ENCODE data around the gene BMP2K. TPM values are rescaled to one million over a fixed set of nuclear protein-coding genes. Genes with fewer than 3 reads are reported as not detected.
"Not testable (repeated sequence)": the region's sequence is repeated elsewhere in the genome, so short reads cannot be mapped to it uniquely, and the experiment has no call there.

The BMP2K gene
- total RNA-seq, 2 experiments from 2014 or later, result 10.3 to 12.4 TPM

DNA sequence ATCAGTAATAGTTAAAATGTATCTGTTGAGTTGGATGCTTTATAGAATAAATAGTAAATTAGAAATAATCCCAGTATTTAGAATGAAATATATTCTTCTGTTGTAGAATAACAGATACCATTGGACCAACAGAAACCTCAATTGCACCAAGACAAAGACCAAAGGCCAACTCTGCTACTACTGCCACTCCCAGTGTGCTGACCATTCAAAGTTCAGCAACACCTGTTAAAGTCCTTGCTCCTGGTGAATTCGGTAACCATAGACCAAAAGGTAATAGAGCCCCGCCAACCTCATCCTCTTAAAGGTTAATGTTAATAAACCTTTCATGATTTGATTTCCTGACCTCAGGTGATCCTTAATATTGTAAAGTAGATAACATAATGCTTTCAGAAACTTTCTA is 89.3 kb downstream of the BMP2K start:
- POLR2A ChIA-PET, result no interaction called here
- no peak overlapping the region for H3K27ac Mint-ChIP-seq

DNA sequence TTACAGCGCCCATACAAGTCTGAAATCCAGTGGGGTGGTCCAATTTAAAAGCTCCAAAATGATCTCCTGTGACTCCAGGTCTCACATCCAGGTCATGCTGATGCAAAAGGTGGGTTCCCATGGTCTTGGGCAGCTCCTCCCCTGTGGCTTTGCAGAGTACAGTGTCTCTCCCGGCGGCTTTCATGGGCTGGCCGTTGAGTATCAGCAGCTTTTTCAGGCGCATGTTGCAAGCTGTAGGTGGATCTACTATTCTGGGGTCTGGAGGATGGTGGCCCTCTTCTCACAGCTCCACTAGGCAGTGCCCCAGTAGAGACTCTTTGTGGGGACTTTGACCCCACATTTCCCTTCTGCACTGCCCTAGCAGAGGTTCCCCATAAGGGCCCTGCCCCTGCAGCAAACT is 92.6 kb downstream of the BMP2K start:
- ATAC-seq; H3K4me1 Mint-ChIP-seq (ENCODE audit: low read depth); H3K27ac Mint-ChIP-seq; H3K27me3 Mint-ChIP-seq; H3K9me3 Mint-ChIP-seq; DNase-seq; H3K4me3 Mint-ChIP-seq; CTCF ChIA-PET; POLR2A ChIA-PET: not testable (repeated sequence)
- intact Hi-C loops (cut with micrococcal nuclease), result loop anchor here (10.0 kb wide), 1 partner anchor 94 kb away; the partner anchor contains the start of gene BMP2K
- peaks cover 16% of the 10 kb centered on the region for H3K36me3 Mint-ChIP-seq (ENCODE audit: low read depth)

More for the DNA sequence above, 89.3 kb downstream of the BMP2K start:
- DNase-seq, result no peak
- CTCF ChIA-PET, result interaction anchor here (0.6 to 1.4 kb wide), 3 partner anchors 11 to 206 kb away, joined by 3 to 4 read pairs (median 3); no protein-coding TSS in a partner anchor
- intact Hi-C loops (cut with micrococcal nuclease), result loop anchor here (10.0 kb wide), 1 partner anchor 91 kb away; the partner anchor contains the start of gene BMP2K
- no peaks in the 10 kb centered on the region for H3K9me3 Mint-ChIP-seq
- H3K4me3 Mint-ChIP-seq, result no peak overlapping the region
- peaks cover 8% of the 10 kb centered on the region for H3K4me1 Mint-ChIP-seq (ENCODE audit: low read depth)
- TF ChIP-seq, protein P1, sequence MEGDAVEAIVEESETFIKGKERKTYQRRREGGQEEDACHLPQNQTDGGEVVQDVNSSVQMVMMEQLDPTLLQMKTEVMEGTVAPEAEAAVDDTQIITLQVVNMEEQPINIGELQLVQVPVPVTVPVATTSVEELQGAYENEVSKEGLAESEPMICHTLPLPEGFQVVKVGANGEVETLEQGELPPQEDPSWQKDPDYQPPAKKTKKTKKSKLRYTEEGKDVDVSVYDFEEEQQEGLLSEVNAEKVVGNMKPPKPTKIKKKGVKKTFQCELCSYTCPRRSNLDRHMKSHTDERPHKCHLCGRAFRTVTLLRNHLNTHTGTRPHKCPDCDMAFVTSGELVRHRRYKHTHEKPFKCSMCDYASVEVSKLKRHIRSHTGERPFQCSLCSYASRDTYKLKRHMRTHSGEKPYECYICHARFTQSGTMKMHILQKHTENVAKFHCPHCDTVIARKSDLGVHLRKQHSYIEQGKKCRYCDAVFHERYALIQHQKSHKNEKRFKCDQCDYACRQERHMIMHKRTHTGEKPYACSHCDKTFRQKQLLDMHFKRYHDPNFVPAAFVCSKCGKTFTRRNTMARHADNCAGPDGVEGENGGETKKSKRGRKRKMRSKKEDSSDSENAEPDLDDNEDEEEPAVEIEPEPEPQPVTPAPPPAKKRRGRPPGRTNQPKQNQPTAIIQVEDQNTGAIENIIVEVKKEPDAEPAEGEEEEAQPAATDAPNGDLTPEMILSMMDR (IDR thresholded peaks at IDR 0.05), result no peak
- ATAC-seq, result no peak
- H3K27me3 Mint-ChIP-seq, result no peaks in the 10 kb centered on the region
- H3K36me3 Mint-ChIP-seq (ENCODE audit: low read depth), result peaks cover 5% of the 10 kb centered on the region

DNA sequence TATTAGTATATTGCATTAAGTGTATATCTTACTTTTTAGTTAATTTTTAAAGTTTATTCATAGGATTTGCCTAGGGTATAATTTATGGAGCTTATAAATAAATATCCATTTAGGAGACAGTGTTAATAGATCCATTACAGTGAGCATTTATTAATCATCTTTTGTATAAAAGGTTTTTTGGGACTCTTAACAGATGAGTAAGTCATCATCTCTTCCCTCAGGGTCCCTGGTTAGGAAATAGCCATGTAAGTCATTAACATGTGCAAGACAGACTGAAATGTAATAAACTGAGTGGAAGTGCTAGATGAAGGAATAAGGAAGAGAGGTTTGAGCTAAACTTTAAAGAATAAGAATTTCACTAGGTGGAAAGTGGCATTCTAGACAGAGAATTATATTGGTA is 93.9 kb downstream of the BMP2K start:
- intact Hi-C loops (cut with micrococcal nuclease), result no loop called here
- no peaks in the 10 kb centered on the region for H3K27me3 Mint-ChIP-seq
- ATAC-seq (no peak), DNase-seq (no peak)
- peaks cover 17% of the 10 kb centered on the region for H3K36me3 Mint-ChIP-seq (ENCODE audit: low read depth)
- no peak overlapping the region for H3K4me3 Mint-ChIP-seq
- CTCF ChIA-PET, result interaction anchor here (0.8 kb wide), 1 partner anchor 277 kb away, joined by 3 read pairs; no protein-coding TSS in a partner anchor
- no peaks in the 10 kb centered on the region for H3K4me1 Mint-ChIP-seq (ENCODE audit: low read depth)
- TF ChIP-seq, protein P1 (IDR thresholded peaks at IDR 0.05), result no peak
- H3K9me3 Mint-ChIP-seq, result no peaks in the 10 kb centered on the region
- POLR2A ChIA-PET, result no interaction called here
- no peak overlapping the region for H3K27ac Mint-ChIP-seq

DNA sequence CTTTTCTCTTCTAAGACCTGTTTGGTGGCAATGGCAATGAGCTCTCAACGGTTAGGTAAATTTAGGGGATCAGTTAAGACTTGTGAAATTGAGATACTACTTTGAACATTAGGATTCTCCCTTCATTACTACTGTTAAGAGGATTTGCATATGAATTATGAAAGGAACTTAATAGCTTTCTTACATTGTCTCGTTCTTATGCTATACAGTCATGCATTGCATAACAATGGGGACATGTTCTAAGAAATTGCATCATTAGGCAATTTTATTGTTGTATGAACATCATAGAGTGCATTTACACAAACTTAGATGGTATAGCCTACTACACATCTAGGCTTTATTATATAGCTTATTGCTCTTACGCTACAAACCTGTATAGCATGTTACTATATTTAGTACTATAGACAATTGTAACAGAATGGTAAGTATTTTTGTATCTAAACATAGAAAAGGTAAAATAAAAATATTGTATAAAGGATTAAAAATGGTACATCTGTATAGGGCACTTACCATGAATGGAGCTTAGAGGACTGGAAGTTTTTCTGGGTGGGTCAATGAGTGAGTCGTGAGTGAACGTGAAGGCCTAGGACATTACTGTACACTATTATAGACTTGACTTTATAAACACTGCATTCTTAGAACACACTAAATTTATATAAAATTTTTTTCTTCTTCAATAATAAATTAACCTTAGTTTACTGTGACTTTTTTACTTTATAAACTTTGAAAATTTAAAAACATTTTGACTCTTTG is 100.6 kb downstream of the BMP2K start:
- DNase-seq (no peak), ATAC-seq (no peak)
- Mint-ChIP-seq H3K9me3 (no peaks in the 10 kb centered on the region), H3K4me3 (no peak overlapping the region), H3K36me3 (ENCODE audit: low read depth) (peaks cover 13% of the 10 kb centered on the region), H3K4me1 (ENCODE audit: low read depth) (no peaks in the 10 kb centered on the region), H3K27me3 (no peaks in the 10 kb centered on the region), H3K27ac (no peak overlapping the region)
- intact Hi-C loops (cut with micrococcal nuclease), result no loop called here
- TF ChIP-seq, protein P1 (IDR thresholded peaks at IDR 0.05), result no peak
- ChIA-PET POLR2A (no interaction called here), CTCF (interaction anchor here (1.2 kb wide), 1 partner anchor 14 kb away, joined by 3 read pairs; no protein-coding TSS in a partner anchor)

DNA sequence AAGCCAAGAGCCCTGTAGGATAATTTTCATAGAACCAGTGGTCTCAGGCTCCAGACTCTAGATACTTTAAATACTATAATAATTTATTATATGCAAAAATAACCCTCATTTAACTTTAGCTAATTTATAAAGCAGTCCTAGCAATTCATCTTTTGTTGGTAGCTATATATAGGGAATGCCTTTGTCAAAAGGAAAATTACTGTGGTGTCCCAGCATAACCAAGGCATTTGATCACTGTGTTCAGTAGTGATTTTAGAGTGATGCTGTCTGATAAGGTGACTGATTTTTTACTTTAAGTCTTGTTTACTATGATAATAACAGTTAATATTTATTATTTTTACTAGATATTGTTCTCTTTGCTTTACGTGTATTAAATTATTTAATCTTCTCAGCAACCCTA is 101.9 kb downstream of the BMP2K start:
- CTCF ChIA-PET, result no interaction called here
- TF ChIP-seq, protein P1 (IDR thresholded peaks at IDR 0.05), result no peak
- POLR2A ChIA-PET, result no interaction called here
- intact Hi-C loops (cut with micrococcal nuclease), result no loop called here
- Mint-ChIP-seq H3K27ac (no peak overlapping the region), H3K4me3 (no peak overlapping the region), H3K9me3 (no peaks in the 10 kb centered on the region), H3K27me3 (no peaks in the 10 kb centered on the region), H3K4me1 (ENCODE audit: low read depth) (no peaks in the 10 kb centered on the region), H3K36me3 (ENCODE audit: low read depth) (peaks cover 6% of the 10 kb centered on the region)
- no peak for DNase-seq
- no peak for ATAC-seq

Data from activated CD8-positive, alpha-beta T cell treated with anti-CD3 and anti-CD28 coated beads for 36 hours (primary cell).